HL-60/S4 (cell line): ENCODE results near the gene NHSL2.
"Not testable (repeated sequence)": the region's sequence is repeated elsewhere in the genome, so short reads cannot be mapped to it uniquely, and the experiment has no call there.

Experiments
- in situ Hi-C: fragments of 300-500 bp; cut with MboI; formaldehyde crosslinking; loops from 2 replicates; pipeline ENCODE4 v1.14.3; 2022; ENCODE audit warnings: low sequenced_read_pairs

Gene NHSL2

DNA sequence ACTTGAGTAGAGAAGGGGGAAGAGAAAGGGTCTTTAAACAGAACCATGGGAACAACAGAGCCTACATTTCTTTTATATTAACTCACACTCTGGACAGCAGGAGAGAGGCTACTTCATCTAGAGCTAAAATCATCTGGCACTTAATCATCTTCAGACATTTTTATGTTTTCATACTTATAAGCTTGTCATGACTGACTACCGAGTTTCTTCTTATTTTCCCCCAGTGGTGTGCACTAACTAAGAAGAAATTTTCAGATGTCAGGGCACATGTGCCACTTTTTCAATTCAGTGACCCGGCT, 232.9 kb downstream of the NHSL2 start:
- in situ Hi-C loops, result no loop called here

DNA sequence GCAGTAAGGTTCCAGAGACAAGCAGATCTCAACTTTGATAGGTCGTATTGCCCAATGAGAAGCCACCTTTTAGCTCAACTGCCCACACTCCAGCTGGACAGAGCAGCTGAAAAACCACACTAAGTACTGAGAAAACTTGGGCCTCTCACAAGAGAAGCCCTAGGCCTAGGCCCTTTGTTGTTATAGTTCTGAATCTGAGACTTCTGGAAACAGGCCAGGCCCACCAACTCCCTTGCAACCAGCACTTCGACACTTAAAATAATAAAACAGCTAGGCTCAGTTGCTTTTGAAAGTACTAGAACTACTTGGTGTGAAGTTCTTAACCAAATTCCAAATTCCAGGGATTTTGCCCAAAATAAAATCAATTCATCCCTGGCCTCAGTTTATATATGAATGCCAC, 234.5 kb downstream of the NHSL2 start:
- in situ Hi-C loops, result no loop called here

DNA sequence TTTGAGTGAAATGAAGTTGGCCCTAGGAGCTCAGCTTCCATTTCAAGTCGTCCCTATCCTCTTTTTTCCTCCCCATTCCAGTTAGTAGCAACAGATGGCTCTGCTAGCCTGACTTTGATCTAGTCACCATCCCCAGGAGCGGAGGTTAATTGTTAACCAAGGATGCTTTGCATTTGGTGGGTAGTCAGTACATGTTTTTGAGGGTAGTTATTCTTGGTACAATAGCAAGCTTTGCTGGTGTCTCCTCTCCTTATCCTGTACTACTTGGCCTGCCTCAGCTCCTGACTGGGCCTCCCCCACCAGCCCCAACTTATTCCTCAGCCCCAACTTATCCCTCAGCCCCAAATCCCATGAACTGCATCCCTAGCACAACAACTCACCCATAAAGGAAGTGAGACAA, 235.9 kb downstream of the NHSL2 start:
- in situ Hi-C loops, result no loop called here

- in situ Hi-C loops, result no loop called here
Measured at GRCh38 chrX:72158773-72159172, 248.1 kb downstream of the NHSL2 start.

DNA sequence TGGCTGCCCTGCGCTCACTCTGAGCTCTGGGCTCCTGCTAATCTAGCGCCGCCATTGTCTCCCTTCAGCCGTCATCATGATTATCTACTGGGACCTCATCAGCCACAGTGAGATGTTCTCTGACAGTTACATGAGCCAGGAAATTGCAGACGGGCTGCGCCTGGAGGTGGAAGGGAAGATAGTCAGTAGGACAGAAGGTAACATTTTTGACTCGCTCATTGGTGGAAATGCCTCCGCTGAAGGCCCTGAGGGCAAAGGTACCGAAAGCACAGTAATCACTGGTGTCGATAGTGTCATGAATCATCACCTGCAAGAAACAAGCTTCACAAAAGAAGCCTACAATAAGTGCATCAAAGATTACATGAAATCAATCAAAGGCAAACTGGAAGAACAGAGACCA, 249.1 kb downstream of the NHSL2 start:
- in situ Hi-C loops, result no loop called here

- in situ Hi-C loops, result no loop called here
Measured at GRCh38 chrX:72165551-72165950, 254.9 kb downstream of the NHSL2 start.

DNA sequence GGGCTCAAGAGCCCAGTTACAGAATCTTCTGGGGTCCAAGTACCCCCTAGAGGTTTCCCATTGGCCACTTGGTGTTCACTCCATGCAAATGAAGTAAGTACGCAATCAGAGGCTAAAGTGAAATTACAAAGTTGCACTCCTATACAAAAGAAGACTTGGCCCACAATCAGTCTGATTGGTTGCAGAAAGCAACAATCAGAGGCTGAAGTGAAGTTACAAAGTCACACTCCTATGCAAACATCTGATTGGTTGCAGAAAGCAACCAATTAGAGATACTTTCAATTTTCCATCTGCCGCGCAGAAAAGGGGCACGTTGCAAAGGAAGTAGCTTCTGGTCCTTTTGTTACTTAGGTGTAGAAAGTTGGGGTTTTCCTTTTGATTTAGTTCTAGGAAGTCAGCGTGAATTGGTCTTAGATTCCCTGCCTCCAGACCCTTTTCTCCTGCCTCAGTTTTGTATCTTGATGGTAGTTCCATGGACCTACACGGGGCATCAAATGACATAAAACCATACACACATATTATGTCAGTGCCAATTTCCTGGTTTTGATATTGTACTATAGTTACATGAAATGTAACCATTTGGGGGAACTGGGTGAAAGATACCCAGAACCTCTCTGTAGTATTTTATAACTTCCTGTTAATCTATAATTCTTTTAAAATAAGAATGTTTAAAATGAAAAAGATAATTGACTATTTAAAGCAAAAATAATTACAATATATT, 258.5 kb downstream of the NHSL2 start:
- in situ Hi-C loops, result no loop called here

DNA sequence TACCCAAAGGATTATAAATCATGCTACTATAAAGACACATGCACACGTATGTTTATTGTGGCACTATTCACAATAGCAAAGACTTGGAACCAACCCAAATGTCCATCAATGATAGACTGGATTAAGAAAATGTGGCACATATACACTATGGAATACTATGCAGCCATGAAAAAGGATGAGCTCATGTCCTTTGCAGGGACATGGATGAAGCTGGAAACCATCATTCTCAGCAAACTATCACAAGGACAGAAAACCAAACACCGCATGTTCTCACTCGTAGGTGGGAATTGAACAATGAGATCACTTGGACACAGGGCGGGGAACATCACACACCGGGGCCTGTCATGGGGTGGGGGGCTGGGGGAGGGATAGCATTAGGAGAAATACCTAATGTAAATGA, 265.6 kb downstream of the NHSL2 start:
- in situ Hi-C loops, result not testable (repeated sequence)

- in situ Hi-C loops, result no loop called here
Measured at GRCh38 chrX:72176981-72177380, 266.3 kb downstream of the NHSL2 start.

GRCh38 chrX:72180539-72180938, 269.9 kb downstream of the NHSL2 start:
- in situ Hi-C loops, result no loop called here

DNA sequence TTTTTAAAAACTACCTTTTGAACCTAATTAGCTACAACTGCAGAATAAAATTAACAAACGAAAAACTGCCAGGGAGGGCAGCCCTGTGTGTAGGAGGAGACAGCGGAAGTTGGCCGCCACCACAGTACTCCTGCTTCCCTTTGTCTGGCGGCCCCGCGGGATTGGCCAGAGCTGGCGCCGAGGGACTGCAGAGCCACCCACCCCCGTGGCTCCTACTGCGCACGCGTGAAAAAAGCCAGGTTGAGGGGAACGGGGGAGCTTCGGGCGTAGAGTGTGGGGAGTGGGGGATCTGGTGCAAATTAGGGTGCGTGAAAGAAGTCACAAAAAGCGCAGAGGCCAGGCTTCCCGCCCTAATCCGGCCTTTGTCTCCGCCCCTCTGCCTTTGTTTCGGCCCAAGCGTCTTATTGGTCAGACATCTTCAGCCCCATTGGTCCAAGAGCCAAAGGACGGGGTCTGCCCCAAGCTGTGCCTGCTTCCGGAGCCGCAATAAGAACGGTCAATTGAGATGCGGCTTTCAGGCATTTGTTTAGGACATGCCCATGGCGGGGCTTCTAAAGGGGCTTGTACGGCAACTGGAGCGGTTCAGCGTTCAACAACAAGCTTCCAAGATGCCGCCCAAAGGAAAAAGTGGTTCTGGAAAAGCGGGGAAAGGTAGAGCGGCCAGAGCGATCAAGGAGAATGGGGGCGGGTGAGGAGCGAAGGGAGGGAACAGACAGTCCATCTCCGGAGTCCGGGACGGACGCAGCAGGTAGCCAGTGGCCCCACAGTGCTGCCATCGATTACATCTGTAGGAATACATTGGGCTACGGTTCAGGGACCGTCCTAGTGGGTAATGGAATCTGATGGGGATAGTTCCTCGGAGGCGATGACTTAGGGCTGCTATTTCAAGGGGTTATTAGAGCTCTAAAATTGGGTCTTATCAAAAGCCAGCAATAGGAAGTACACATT, 270.8 kb downstream of the NHSL2 start, which contains the start of gene PIN4:
PIN4 (plus strand) TSS at position 580 of the 948 bp plus-strand sequence; CDS start at position 609, 29 bp downstream.
- in situ Hi-C loops, result no loop called here

DNA sequence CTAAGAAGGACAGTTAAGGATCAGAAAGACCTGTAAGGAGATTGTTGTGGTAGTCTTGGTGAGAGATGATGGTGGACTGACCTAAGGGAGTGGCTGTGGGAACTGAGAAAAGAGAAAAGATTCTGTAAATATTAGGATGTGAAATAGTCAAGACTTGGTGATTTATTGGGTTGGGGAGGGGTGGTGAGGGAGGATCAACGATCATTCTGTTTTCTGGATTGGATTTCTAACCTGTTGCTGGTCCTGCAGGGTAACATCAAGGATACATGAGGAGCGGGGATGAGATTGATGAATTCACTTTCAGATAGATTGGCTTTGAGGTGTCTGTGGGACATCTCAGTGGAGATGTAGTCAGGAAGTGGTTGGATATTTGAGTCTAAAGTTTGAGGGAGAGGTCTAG, 272.3 kb downstream of the NHSL2 start:
- in situ Hi-C loops, result no loop called here

- in situ Hi-C loops, result no loop called here
Measured at GRCh38 chrX:72201836-72202536, 291.3 kb downstream of the NHSL2 start.
